SK-N-SH treated with all-trans-retinoic acid at 6 μM for 48 hours (cell line): ENCODE data around the gene RFFL.

ENCODE experiments used
- ARNTL ChIP-seq: fragments of 450-650 bp; formaldehyde crosslinking; IDR thresholded peaks from 2 replicates; pipeline ENCODE4 v1.5.0; 2020; ENCODE audit warnings: low read depth, mild to moderate bottlenecking, moderate library complexity, borderline replicate concordance
- CSDC2 ChIP-seq: fragments of 250-450 bp; sonication (Bioruptor Pico); IDR thresholded peaks from 2 replicates; pipeline ENCODE4 v1.5.0; 2020; ENCODE audit warnings: mild to moderate bottlenecking, moderate library complexity
- ESRRG ChIP-seq: fragments of 250-450 bp; sonication (Bioruptor Pico); IDR thresholded peaks from 2 replicates; pipeline ENCODE4 v1.6.1; 2021; ENCODE audit warnings: mild to moderate bottlenecking
- GLIS3 ChIP-seq: fragments of 250-450 bp; sonication (Bioruptor Pico); IDR thresholded peaks from 2 replicates; pipeline ENCODE4 v1.5.0; 2020; ENCODE audit warnings: mild to moderate bottlenecking, moderate library complexity
- OSR1 ChIP-seq: fragments of 250-450 bp; sonication (Bioruptor Pico); IDR thresholded peaks from 2 replicates; pipeline ENCODE4 v1.8.0; 2022; ENCODE audit warnings: moderate library complexity, mild to moderate bottlenecking, inconsistent platforms
- PATZ1 ChIP-seq: fragments of 250-450 bp; sonication (Bioruptor Pico); IDR thresholded peaks from 2 replicates; pipeline ENCODE4 v1.8.0; 2020; ENCODE audit warnings: mild to moderate bottlenecking, moderate library complexity, borderline replicate concordance
- PPARA ChIP-seq: fragments of 250-450 bp; sonication (Bioruptor Pico); IDR thresholded peaks from 2 replicates; pipeline ENCODE4 v1.5.0; 2020; ENCODE audit warnings: mild to moderate bottlenecking, borderline replicate concordance
- SNAI2 ChIP-seq: fragments of 250-450 bp; sonication (Bioruptor Pico); IDR thresholded peaks from 2 replicates; pipeline ENCODE4 v1.5.0; 2020; ENCODE audit warnings: mild to moderate bottlenecking, moderate library complexity
- TCF4 ChIP-seq: fragments of 250-450 bp; sonication (Bioruptor Pico); IDR thresholded peaks from 2 replicates; pipeline ENCODE4 v1.8.0; 2021; ENCODE audit warnings: mild to moderate bottlenecking, moderate library complexity, borderline replicate concordance
- TOX ChIP-seq: fragments of 250-450 bp; sonication (Bioruptor Pico); IDR thresholded peaks from 2 replicates; pipeline ENCODE4 v1.8.0; 2021; ENCODE audit warnings: mild to moderate bottlenecking, moderate library complexity, borderline replicate concordance
- TSHZ2 ChIP-seq: fragments of 250-450 bp; sonication (Bioruptor Pico); IDR thresholded peaks from 2 replicates; pipeline ENCODE4 v1.5.0; 2020; ENCODE audit warnings: mild to moderate bottlenecking, moderate library complexity
- ZFP30 ChIP-seq: fragments of 450-650 bp; formaldehyde crosslinking; IDR thresholded peaks from 2 replicates; pipeline ENCODE4 v1.5.0; 2022; ENCODE audit warnings: mild to moderate bottlenecking, moderate library complexity
- TF ChIP-seq, protein P1 (sequence below): fragments of 250-450 bp; sonication (Bioruptor Pico); IDR thresholded peaks from 2 replicates; pipeline ENCODE4 v1.8.0; 2021; ENCODE audit warnings: low read depth, mild to moderate bottlenecking, moderate library complexity, borderline replicate concordance
- TF ChIP-seq, protein P2 (sequence below): fragments of 250-450 bp; sonication (Bioruptor Pico); IDR thresholded peaks from 2 replicates; pipeline ENCODE4 v1.5.1; 2020; ENCODE audit warnings: low read depth, mild to moderate bottlenecking, moderate library complexity

DNA sequence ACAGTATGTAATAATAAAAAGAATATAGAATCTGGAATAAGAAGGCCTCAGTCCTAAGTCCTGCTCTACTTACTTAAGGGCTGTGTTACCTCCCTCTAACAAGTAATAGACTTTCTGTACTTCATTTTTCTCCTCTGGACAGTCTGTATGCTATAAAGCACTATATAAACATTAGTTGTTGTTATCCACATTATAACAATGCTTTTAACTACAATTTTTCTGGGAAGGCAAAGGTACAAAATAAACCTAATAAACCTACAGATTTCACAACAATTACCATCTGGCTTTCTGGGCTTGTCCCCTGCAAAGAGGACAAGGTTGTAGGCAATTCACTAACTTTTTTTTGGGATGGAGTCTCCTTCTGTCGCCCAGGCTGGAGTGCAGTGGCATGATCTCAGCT is 32.7 kb downstream of the RFFL start:
- TF ChIP-seq OSR1 (CRISPR knock-in tag) (no peak), TSHZ2 (CRISPR knock-in tag) (no peak), SNAI2 (CRISPR knock-in tag) (no peak), CSDC2 (CRISPR knock-in tag) (no peak), ZFP30 (CRISPR knock-in tag) (no peak), GLIS3 (CRISPR knock-in tag) (no peak), PATZ1 (CRISPR knock-in tag) (no peak), ESRRG (CRISPR knock-in tag) (no peak), TCF4 (no peak), ARNTL (no peak), PPARA (CRISPR knock-in tag) (no peak), TOX (CRISPR knock-in tag) (no peak)
- TF ChIP-seq, protein P1, sequence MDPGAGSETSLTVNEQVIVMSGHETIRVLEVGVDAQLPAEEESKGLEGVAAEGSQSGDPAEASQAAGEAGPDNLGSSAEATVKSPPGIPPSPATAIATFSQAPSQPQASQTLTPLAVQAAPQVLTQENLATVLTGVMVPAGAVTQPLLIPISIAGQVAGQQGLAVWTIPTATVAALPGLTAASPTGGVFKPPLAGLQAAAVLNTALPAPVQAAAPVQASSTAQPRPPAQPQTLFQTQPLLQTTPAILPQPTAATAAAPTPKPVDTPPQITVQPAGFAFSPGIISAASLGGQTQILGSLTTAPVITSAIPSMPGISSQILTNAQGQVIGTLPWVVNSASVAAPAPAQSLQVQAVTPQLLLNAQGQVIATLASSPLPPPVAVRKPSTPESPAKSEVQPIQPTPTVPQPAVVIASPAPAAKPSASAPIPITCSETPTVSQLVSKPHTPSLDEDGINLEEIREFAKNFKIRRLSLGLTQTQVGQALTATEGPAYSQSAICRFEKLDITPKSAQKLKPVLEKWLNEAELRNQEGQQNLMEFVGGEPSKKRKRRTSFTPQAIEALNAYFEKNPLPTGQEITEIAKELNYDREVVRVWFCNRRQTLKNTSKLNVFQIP (CRISPR knock-in tag) = no peak
- TF ChIP-seq, protein P2, sequence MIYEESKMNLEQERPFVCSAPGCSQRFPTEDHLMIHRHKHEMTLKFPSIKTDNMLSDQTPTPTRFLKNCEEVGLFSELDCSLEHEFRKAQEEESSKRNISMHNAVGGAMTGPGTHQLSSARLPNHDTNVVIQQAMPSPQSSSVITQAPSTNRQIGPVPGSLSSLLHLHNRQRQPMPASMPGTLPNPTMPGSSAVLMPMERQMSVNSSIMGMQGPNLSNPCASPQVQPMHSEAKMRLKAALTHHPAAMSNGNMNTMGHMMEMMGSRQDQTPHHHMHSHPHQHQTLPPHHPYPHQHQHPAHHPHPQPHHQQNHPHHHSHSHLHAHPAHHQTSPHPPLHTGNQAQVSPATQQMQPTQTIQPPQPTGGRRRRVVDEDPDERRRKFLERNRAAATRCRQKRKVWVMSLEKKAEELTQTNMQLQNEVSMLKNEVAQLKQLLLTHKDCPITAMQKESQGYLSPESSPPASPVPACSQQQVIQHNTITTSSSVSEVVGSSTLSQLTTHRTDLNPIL (CRISPR knock-in tag) = no peak
